GM12892 (cell line): ENCODE data around the gene CMIP.

Experiments
- POLR2A ChIP-seq: IDR thresholded peaks from 2 replicates; pipeline ENCODE4 v1.6.1; 2011; ENCODE audit warnings: low read depth, low read length, control low read depth
- POLR2AphosphoS5 ChIP-seq: IDR thresholded peaks from 2 replicates; pipeline ENCODE4 v1.6.1; 2011; ENCODE audit warnings: low read depth, low read length, control low read depth

DNA sequence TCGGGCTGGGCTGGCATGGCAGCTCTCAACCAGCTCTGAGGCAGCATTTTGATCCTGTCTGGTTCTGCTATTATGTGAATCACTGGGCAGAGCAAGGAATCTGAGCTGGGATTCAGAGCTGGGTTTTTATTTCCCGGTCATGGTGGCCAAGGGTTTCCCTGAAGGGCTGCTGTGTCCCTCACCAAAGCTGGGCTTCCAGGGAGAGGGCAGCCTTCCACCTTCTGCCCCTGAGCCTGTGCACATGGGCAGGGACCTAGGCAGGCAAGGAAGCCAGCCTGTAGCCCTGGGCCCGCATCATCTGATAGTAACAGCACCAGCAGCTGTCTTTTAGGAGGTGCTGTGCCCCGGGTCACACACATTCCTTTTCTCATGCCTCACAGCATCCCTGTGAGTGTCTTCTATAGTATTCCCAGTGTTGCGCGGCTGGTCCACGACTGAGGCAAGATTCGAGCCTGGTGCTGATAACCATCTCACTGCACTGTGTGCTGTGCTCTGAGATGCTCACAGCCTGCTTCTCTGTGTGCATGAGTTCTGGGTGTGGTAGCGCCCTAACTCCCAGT is 249.2 kb downstream of the CMIP start:
- TF ChIP-seq POLR2A (no peak), POLR2AphosphoS5 (no peak)
